Measurements from ENCODE around the gene IL12RB1. TPM values are rescaled to one million over a fixed set of nuclear protein-coding genes. Genes with fewer than 3 reads are reported as not detected.

IL12RB1 gene
- total RNA-seq, 1 donor from 2014 or later = not detected

GRCh38 chr19:18029617-18030338, 57.0 kb downstream of the IL12RB1 start:
- DNase-seq = no peak
- Mint-ChIP-seq H3K27me3 (ENCODE audit: unreplicated experiment) (no peaks in the 10 kb centered on the region), H3K4me1 (ENCODE audit: low read depth, unreplicated experiment) (no peaks in the 10 kb centered on the region), H3K9me3 (ENCODE audit: unreplicated experiment) (no peaks in the 10 kb centered on the region), H3K27ac (ENCODE audit: unreplicated experiment) (no peak overlapping the region), H3K4me3 (ENCODE audit: unreplicated experiment) (no peak overlapping the region), H3K36me3 (ENCODE audit: unreplicated experiment) (no peaks in the 10 kb centered on the region)
- TF ChIP-seq CTCF (IDR thresholded peaks at IDR 0.05; ENCODE audit: partially characterized antibody, unreplicated experiment) = no peak

GRCh38 chr19:18027151-18027550, 59.6 kb downstream of the IL12RB1 start:
- Mint-ChIP-seq H3K27ac (ENCODE audit: unreplicated experiment) (no peak overlapping the region), H3K4me1 (ENCODE audit: low read depth, unreplicated experiment) (peaks cover 5% of the 10 kb centered on the region), H3K27me3 (ENCODE audit: unreplicated experiment) (peaks cover 2% of the 10 kb centered on the region), H3K36me3 (ENCODE audit: unreplicated experiment) (no peaks in the 10 kb centered on the region), H3K4me3 (ENCODE audit: unreplicated experiment) (no peak overlapping the region), H3K9me3 (ENCODE audit: unreplicated experiment) (no peaks in the 10 kb centered on the region)
- no peak for DNase-seq
- TF ChIP-seq CTCF (IDR thresholded peaks at IDR 0.05; ENCODE audit: partially characterized antibody, unreplicated experiment) = no peak

GRCh38 chr19:18023622-18024251, 63.0 kb downstream of the IL12RB1 start:
- H3K27ac Mint-ChIP-seq (ENCODE audit: unreplicated experiment) = no peak overlapping the region
- TF ChIP-seq CTCF (IDR thresholded peaks at IDR 0.05; ENCODE audit: partially characterized antibody, unreplicated experiment) = no peak
- H3K27me3 Mint-ChIP-seq (ENCODE audit: unreplicated experiment) = peaks cover 4% of the 10 kb centered on the region
- H3K9me3 Mint-ChIP-seq (ENCODE audit: unreplicated experiment) = no peaks in the 10 kb centered on the region
- H3K4me3 Mint-ChIP-seq (ENCODE audit: unreplicated experiment) = peak overlapping the region; percentile 15
- no peak for DNase-seq
- peaks cover 5% of the 10 kb centered on the region for H3K4me1 Mint-ChIP-seq (ENCODE audit: low read depth, unreplicated experiment)
- H3K36me3 Mint-ChIP-seq (ENCODE audit: unreplicated experiment) = no peaks in the 10 kb centered on the region

GRCh38 chr19:18021121-18021755, 65.5 kb downstream of the IL12RB1 start:
- no peaks in the 10 kb centered on the region for H3K36me3 Mint-ChIP-seq (ENCODE audit: unreplicated experiment)
- TF ChIP-seq CTCF (IDR thresholded peaks at IDR 0.05; ENCODE audit: partially characterized antibody, unreplicated experiment) = no peak
- no peak overlapping the region for H3K27ac Mint-ChIP-seq (ENCODE audit: unreplicated experiment)
- no peak overlapping the region for H3K4me3 Mint-ChIP-seq (ENCODE audit: unreplicated experiment)
- peaks cover 5% of the 10 kb centered on the region for H3K4me1 Mint-ChIP-seq (ENCODE audit: low read depth, unreplicated experiment)
- no peaks in the 10 kb centered on the region for H3K9me3 Mint-ChIP-seq (ENCODE audit: unreplicated experiment)
- no peak for DNase-seq
- H3K27me3 Mint-ChIP-seq (ENCODE audit: unreplicated experiment) = peaks cover 4% of the 10 kb centered on the region

All from glutamatergic neuron (in vitro differentiated cells).